SK-N-MC (cell line): ENCODE measurements around the gene PLA2G15.

Experiments used
- EZH2 ChIP-seq: fragments of 200-600 bp; sonication (generic); IDR thresholded peaks from one replicate; pipeline ENCODE4 v1.6.1; 2017; ENCODE audit warnings: antibody characterized with exemption
- POLR2AphosphoS5 ChIP-seq: IDR thresholded peaks from 2 replicates; pipeline ENCODE4 v1.6.1; 2012; ENCODE audit warnings: mild to moderate bottlenecking, low read depth, low read length, borderline replicate concordance

GRCh38 chr16:68237243-68238028 lies 7.7 kb upstream of the PLA2G15 start:
- TF ChIP-seq POLR2AphosphoS5 (peak; percentile 91), EZH2 (no peak)
